ENCODE data around the gene MRPL4. TPM values are rescaled to one million over a fixed set of nuclear protein-coding genes. Genes with fewer than 3 reads are reported as not detected.

The MRPL4 gene
- polyA plus RNA-seq, 1 donor = 34.2 TPM

DNA sequence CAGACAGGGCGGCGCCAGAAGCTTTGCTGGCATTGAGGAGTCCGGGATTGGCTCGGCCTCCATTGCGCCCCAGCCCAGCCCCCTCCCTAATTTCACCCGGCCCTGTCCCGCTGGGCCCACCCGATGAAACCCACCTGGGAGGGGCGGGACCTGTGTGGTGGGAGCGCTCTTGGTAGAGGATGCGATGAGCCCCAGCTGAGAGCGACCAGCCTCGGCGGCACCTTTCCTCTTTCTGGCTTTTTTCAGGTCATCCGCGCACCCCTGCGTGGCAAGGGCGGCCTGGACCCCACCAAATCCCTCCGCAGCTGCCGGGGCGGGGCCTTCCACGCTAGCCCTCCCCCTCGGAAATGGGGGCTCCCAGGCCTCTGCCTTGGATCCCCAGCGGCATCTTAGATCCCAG, 57.4 kb downstream of the MRPL4 start, which contains the start of gene ZGLP1:
Gene ZGLP1, minus strand, starts transcription at position 393 of the 400 bp plus-strand sequence.
- DNase-seq = no peak

Other genes with a start within 250 kb of the MRPL4 start
- 0.71 TPM for gene COL5A3, start 241.7 kb upstream of the MRPL4 start, polyA plus RNA-seq (ENCODE audit: insufficient read length)
- 0.40 TPM for gene RDH8, start 238.7 kb upstream of the MRPL4 start, polyA plus RNA-seq (ENCODE audit: insufficient read length)
- gene SHFL, start 165.9 kb upstream of the MRPL4 start, polyA plus RNA-seq (ENCODE audit: insufficient read length) = 23.2 TPM
- 1.4 TPM for gene ANGPTL6, start 149.5 kb upstream of the MRPL4 start, polyA plus RNA-seq (ENCODE audit: insufficient read length)
- gene PPAN, start 145.9 kb upstream of the MRPL4 start, polyA plus RNA-seq (ENCODE audit: insufficient read length) = 28.4 TPM
- 12.7 TPM for gene P2RY11, start 140.5 kb upstream of the MRPL4 start, polyA plus RNA-seq (ENCODE audit: insufficient read length)
- 201 TPM for gene EIF3G, start 132.3 kb upstream of the MRPL4 start, polyA plus RNA-seq (ENCODE audit: insufficient read length)
- gene DNMT1, start 57.3 kb upstream of the MRPL4 start, polyA plus RNA-seq (ENCODE audit: insufficient read length) = 160 TPM
- 11.9 TPM for gene S1PR2, start 20.9 kb upstream of the MRPL4 start, polyA plus RNA-seq (ENCODE audit: insufficient read length)
- gene ICAM1, start 18.9 kb downstream of the MRPL4 start, polyA plus RNA-seq (ENCODE audit: insufficient read length) = 4.7 TPM
- gene ICAM4, start 34.7 kb downstream of the MRPL4 start, polyA plus RNA-seq (ENCODE audit: insufficient read length) = 0.37 TPM
- 0.08 TPM for gene ICAM5, start 37.7 kb downstream of the MRPL4 start, polyA plus RNA-seq (ENCODE audit: insufficient read length)
- 7.1 TPM for gene ZGLP1, start 57.6 kb downstream of the MRPL4 start, polyA plus RNA-seq (ENCODE audit: insufficient read length)
- gene FDX2, start 63.8 kb downstream of the MRPL4 start, polyA plus RNA-seq (ENCODE audit: insufficient read length) = 14.3 TPM
- 25.4 TPM for gene RAVER1, start 81.3 kb downstream of the MRPL4 start, polyA plus RNA-seq (ENCODE audit: insufficient read length)
- 8.1 TPM for gene ICAM3, start 87.4 kb downstream of the MRPL4 start, polyA plus RNA-seq (ENCODE audit: insufficient read length)
- 133 TPM for gene TYK2, start 128.4 kb downstream of the MRPL4 start, polyA plus RNA-seq (ENCODE audit: insufficient read length)
- gene CDC37, start 151.3 kb downstream of the MRPL4 start, polyA plus RNA-seq (ENCODE audit: insufficient read length) = 141 TPM
- gene PDE4A, start 168.3 kb downstream of the MRPL4 start, polyA plus RNA-seq (ENCODE audit: insufficient read length) = 1.5 TPM

Measured in left kidney (tissue), 2 donors.